GM12865 (cell line): Measurements from ENCODE around the gene HRG.

Experiments used
- DNase-seq: peaks from one replicate; pipeline ENCODE4 v3.0.0; 2010; ENCODE audit warnings: low read depth
- H3K4me3 ChIP-seq: 2 replicates; pipeline ENCODE4 v1.5.1; 2011; ENCODE audit warnings: mild to moderate bottlenecking, low read depth, low read length, control low read depth
- TF ChIP-seq, protein P1 (sequence below): IDR thresholded peaks from 2 replicates; pipeline ENCODE4 v1.5.1; 2011; ENCODE audit warnings: low read length, control low read depth, low read depth, inconsistent platforms; ENCODE audit not compliant: insufficient read depth; ENCODE audit errors: missing control alignments

Gene HRG

DNA sequence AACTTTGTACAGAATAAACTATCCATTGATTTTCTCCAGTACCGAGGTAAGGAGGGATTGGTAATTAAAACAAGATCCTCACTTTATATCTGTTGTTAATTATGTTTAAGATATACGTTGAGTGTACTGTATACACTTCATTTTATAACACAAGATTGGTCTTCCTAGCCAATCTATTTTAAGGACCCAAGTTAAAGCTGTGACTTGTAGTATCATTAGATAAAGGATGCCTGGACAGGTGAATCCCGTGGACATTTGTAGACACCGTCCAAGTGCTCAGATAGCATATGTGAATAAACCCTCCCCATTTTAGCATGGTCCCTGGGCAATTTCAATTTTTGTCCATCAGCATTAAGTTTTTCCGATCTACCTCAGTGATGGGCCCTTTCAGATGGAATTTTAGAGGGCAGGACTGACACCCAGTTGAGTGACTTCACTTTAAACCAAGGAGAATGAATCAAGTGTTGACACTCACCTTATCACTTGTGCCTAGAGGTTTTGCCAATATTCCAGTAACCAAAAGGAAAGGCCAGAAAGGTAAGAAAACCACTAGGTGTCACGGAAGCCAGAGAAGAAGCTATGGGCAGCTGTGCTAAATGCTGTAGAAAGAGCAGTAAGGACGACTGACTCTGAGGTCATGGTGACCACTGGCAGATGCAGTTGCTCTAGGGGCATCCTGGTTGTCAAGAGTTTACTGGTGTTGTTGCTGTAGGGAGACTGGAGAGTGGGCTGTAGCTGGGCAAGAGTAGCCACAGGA, 43.7 kb upstream of the HRG start:
- no peak overlapping the region for H3K4me3 ChIP-seq
- TF ChIP-seq, protein P1, sequence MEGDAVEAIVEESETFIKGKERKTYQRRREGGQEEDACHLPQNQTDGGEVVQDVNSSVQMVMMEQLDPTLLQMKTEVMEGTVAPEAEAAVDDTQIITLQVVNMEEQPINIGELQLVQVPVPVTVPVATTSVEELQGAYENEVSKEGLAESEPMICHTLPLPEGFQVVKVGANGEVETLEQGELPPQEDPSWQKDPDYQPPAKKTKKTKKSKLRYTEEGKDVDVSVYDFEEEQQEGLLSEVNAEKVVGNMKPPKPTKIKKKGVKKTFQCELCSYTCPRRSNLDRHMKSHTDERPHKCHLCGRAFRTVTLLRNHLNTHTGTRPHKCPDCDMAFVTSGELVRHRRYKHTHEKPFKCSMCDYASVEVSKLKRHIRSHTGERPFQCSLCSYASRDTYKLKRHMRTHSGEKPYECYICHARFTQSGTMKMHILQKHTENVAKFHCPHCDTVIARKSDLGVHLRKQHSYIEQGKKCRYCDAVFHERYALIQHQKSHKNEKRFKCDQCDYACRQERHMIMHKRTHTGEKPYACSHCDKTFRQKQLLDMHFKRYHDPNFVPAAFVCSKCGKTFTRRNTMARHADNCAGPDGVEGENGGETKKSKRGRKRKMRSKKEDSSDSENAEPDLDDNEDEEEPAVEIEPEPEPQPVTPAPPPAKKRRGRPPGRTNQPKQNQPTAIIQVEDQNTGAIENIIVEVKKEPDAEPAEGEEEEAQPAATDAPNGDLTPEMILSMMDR, result no peak
- DNase-seq, result no peak

DNA sequence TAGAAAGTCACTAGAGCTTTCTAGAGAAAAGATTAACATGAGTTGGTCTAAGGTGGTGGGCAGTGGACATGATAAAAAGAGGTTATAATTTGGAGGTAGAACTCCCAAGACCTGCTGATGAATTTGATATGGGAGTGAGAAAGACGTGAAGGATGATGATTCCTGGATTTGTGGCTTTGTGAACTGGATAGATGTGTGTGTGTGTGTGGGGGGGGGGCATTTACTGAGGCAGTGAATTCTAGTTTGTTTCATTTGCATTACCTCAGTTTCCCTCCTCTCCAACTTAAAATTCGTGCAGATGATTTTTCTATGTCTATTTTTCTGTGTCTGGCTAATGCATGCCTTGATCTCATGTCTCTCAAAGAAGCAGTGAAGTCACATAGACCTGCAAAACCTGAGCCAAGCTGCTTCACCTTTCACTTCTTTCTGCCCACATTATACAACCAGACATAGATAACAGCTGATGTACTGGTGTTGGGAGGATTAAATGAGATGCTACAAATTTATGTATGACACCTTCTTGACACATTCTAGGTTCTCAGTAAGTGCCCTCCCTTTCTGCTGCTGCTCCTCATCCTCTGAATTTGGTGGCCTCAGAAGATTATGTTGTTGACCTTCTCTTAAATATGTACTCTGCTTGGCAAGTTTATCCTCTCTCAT, 43.0 kb upstream of the HRG start:
- no peak for DNase-seq
- H3K4me3 ChIP-seq, result no peak overlapping the region
- TF ChIP-seq, protein P1, result no peak

DNA sequence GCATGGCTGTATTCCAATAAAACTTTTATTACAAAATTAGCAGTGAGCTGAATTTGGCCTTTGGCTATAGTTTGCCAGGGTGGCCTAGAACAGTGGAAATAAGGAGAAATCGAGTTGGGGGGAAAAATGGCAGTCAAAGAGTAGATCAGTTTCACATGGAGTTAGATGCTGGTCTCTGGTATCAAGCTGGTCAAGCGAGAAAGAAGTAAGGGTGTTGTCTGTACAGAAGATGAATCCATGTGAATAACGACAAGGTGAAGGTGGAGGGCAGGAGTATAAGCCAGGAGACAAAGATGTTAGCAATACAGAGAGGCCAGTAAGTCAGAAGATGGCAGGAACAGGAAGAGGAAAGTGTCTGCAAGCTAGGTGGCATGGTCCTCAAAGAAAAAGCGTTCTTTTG, 41.2 kb upstream of the HRG start:
- DNase-seq, result no peak
- H3K4me3 ChIP-seq, result no peak overlapping the region

DNA sequence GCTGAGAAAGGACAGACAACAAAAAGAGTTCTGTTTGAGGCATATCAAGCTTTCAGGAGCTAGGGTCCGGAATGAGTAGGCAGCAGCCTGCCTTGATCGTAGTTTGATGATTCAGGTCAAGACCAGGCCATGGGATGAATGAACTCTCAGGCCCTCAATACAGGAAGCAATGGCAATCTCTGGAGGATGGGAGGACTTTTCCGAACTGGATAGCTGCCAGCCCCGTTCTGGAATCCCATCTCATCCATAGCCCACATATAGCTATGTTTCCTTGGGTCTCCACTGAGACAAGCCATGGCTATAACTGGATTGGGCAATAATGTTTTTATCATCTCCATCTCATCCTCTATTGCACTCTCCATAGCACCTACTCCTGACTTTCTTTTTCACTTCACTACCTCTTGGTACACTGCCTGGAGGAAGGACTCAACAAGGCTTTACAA, 40.2 kb upstream of the HRG start:
- H3K4me3 ChIP-seq, result no peak overlapping the region
- TF ChIP-seq, protein P1, result no peak
- DNase-seq, result no peak

More for the DNA sequence above, 41.2 kb upstream of the HRG start:
- TF ChIP-seq, protein P1, result no peak

DNA sequence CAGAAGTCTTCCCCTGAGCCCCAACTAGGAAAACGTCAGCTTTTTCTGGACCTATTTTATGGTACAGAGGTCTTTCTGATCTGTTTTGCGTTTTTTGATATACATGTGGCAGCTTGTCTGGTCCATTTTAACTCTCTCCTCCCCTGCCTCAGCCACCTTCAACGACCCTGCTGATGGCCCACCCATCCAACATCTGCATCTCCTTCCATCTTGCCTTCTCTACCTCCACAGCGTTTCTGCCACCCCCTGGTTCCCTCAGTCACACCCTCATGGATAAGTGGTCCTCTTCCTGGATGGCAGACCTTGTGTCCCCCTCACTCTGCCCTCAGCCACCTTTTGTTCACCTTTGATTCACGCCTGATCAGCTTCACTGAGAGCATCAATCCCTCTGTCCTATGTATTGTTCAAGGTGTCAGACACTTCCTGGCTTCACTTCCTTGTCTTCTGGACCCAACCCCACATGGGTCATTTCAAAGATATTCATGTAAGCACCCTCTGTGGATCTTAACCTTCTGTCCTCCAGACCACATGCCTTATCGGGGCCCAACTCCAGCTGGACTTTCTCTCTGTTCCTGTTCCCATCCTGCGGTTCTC, 39.5 kb upstream of the HRG start:
- no peak overlapping the region for H3K4me3 ChIP-seq
- TF ChIP-seq, protein P1, result no peak
- DNase-seq, result no peak

DNA sequence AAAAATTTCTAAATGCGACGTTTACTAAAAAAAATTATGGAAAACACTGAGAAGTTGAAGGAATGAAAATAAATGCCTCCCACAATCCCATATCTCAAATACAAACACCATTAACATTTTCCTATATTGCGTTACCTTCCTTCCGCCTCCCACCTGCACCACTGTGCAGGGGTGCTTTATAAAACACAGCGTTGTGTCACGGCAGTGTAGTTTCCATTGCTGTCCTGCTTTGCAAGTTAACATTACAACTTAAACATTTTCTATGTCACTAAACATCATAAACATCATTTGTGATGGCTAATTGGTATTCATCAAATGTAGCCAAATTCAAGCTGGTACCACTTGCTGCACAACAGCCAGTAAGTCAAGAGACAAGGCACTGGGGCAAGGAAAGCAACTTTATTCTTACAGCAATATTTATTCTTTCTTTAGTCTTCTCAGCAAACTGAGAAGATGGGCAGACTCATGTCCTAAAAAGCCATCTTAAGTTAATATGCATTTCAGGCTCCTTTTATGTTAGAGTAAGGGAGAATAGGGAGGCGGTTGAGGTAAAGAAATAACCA, 37.9 kb upstream of the HRG start:
- no peak overlapping the region for H3K4me3 ChIP-seq
- TF ChIP-seq, protein P1, result no peak
- no peak for DNase-seq
